SU-DHL-6 (cell line): Measurements from ENCODE around the gene DPY19L1.
"Not testable (repeated sequence)": the region's sequence is repeated elsewhere in the genome, so short reads cannot be mapped to it uniquely, and the experiment has no call there.

Source experiments
- EZH2phosphoT487 ChIP-seq: fragments of 200-600 bp; sonication (generic), shearing (Covaris generic); conservative IDR thresholded peaks from 2 replicates; pipeline ENCODE4 v1.6.1; 2018; ENCODE audit warnings: mild to moderate bottlenecking, antibody characterized with exemption, low read length, moderate library complexity, mixed read lengths
- TF ChIP-seq, protein P1 (sequence below): fragments of 200-600 bp; sonication (generic); IDR thresholded peaks from one replicate; pipeline ENCODE4 v1.5.1; 2017; ENCODE audit warnings: antibody characterized with exemption, mild to moderate bottlenecking, low read length, moderate library complexity; ENCODE audit not compliant: insufficient read depth, poor library complexity, severe bottlenecking

- TF ChIP-seq, protein P1, sequence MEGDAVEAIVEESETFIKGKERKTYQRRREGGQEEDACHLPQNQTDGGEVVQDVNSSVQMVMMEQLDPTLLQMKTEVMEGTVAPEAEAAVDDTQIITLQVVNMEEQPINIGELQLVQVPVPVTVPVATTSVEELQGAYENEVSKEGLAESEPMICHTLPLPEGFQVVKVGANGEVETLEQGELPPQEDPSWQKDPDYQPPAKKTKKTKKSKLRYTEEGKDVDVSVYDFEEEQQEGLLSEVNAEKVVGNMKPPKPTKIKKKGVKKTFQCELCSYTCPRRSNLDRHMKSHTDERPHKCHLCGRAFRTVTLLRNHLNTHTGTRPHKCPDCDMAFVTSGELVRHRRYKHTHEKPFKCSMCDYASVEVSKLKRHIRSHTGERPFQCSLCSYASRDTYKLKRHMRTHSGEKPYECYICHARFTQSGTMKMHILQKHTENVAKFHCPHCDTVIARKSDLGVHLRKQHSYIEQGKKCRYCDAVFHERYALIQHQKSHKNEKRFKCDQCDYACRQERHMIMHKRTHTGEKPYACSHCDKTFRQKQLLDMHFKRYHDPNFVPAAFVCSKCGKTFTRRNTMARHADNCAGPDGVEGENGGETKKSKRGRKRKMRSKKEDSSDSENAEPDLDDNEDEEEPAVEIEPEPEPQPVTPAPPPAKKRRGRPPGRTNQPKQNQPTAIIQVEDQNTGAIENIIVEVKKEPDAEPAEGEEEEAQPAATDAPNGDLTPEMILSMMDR, result not testable (repeated sequence)
- not testable (repeated sequence) for TF ChIP-seq EZH2phosphoT487
Measured at GRCh38 chr7:34985155-34985554, 52.1 kb downstream of the DPY19L1 start.
